MM.1S (cell line): Measurements from ENCODE around the gene ABCA9.

Experiments used
- EZH2 ChIP-seq: fragments of 300-600 bp; sonication (generic); optimal IDR thresholded peaks from 2 replicates; pipeline ENCODE3; 2017; ENCODE audit warnings: low read depth, mild to moderate bottlenecking, antibody characterized with exemption, low read length, mixed read lengths
- EZH2phosphoT487 ChIP-seq: fragments of 300-600 bp; sonication (generic); IDR thresholded peaks from 2 replicates; pipeline ENCODE4 v1.6.1; 2018; ENCODE audit warnings: antibody characterized with exemption, low read length
- TF ChIP-seq, protein P1 (sequence below): fragments of 300-600 bp; sonication (generic); IDR thresholded peaks from 2 replicates; pipeline ENCODE4 v1.5.1; 2016; ENCODE audit warnings: antibody characterized with exemption, low read length, mixed read lengths

GRCh38 chr17:69065113-69065512 lies 4.4 kb upstream of the ABCA9 start:
- TF ChIP-seq, protein P1, sequence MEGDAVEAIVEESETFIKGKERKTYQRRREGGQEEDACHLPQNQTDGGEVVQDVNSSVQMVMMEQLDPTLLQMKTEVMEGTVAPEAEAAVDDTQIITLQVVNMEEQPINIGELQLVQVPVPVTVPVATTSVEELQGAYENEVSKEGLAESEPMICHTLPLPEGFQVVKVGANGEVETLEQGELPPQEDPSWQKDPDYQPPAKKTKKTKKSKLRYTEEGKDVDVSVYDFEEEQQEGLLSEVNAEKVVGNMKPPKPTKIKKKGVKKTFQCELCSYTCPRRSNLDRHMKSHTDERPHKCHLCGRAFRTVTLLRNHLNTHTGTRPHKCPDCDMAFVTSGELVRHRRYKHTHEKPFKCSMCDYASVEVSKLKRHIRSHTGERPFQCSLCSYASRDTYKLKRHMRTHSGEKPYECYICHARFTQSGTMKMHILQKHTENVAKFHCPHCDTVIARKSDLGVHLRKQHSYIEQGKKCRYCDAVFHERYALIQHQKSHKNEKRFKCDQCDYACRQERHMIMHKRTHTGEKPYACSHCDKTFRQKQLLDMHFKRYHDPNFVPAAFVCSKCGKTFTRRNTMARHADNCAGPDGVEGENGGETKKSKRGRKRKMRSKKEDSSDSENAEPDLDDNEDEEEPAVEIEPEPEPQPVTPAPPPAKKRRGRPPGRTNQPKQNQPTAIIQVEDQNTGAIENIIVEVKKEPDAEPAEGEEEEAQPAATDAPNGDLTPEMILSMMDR: no peak
- TF ChIP-seq EZH2phosphoT487 (no peak), EZH2 (no peak)
